Gastrocnemius medialis (tissue), 4 donors: ENCODE data around the gene ALG1L2. TPM values are rescaled to one million over a fixed set of nuclear protein-coding genes. Genes with fewer than 3 reads are reported as not detected.
"Not testable (repeated sequence)": the region's sequence is repeated elsewhere in the genome, so short reads cannot be mapped to it uniquely, and the experiment has no call there.

Source experiments
- ATAC-seq, 2 donors: fragments of 150-250 bp; one replicate each; pipeline ENCODE4 v1.9.1; 2016
- DNase-seq, 2 donors: peaks; one replicate each; pipeline ENCODE4 v3.0.0-alpha.2; 2019
- H3K27ac ChIP-seq, 4 donors: fragments of 200-600 bp; sonication (generic); 1 replicate in 1 of 4; 2 replicates in 3 of 4; pipeline ENCODE4 v1.5.1; 2016 to 2018; ENCODE audit warnings: mild to moderate bottlenecking in 2 of 4, moderate library complexity in 1 of 4
- H3K27me3 ChIP-seq, 3 donors: fragments of 200-600 bp; sonication (generic) in 2 of 3; 1 replicate in 1 of 3; 2 replicates in 2 of 3; pipeline versions ENCODE4 v1.5.1 to v1.6.0; 2016 to 2019; ENCODE audit warnings: mild to moderate bottlenecking in 1 of 3, moderate library complexity in 1 of 3
- H3K36me3 ChIP-seq, 2 donors: fragments of 200-600 bp; sonication (generic) in 1 of 2; one replicate each; pipeline ENCODE4 v1.5.1; 2017 to 2018
- H3K4me1 ChIP-seq, 2 donors: fragments of 200-600 bp; sonication (generic) in 1 of 2; one replicate each; pipeline ENCODE4 v1.5.1; 2016 to 2017; ENCODE audit warnings: mild to moderate bottlenecking in 2 of 2
- H3K4me3 ChIP-seq, 4 donors: fragments of 200-600 bp; sonication (generic) in 3 of 4; 1 replicate in 1 of 4; 2 replicates in 3 of 4; pipeline ENCODE4 v1.5.1; 2016 to 2019; ENCODE audit warnings: mild to moderate bottlenecking in 2 of 4
- H3K9me3 ChIP-seq, 3 donors: fragments of 200-600 bp; sonication (generic) in 2 of 3; 1 replicate in 1 of 3; 2 replicates in 2 of 3; pipeline ENCODE4 v1.5.1; 2016 to 2019
- CTCF ChIP-seq, 5 experiments: fragments of 450-650 bp in 3 of 5; fragments of 200-600 bp in 2 of 5; sonication (generic) in 2 of 5; IDR thresholded peaks in 4 of 5; conservative IDR thresholded peaks in 1 of 5; 1 replicate in 4 of 5; 2 replicates in 1 of 5; pipeline ENCODE4 v1.5.1; 2016 to 2019; ENCODE audit warnings: antibody characterized with exemption in 5 of 5, mild to moderate bottlenecking in 3 of 5, moderate library complexity in 3 of 5
- POLR2A ChIP-seq, 2 donors: fragments of 450-650 bp; IDR thresholded peaks; one replicate each; pipeline ENCODE4 v1.6.1; 2017; ENCODE audit warnings: antibody characterized with exemption in 2 of 2, mild to moderate bottlenecking in 2 of 2, moderate library complexity in 2 of 2
- in situ Hi-C, 4 donors: fragments of 200-750 bp; cut with MboI; loops; one replicate each; pipeline versions ENCODE4 v1.15.0 to v1.8.0; 2017; ENCODE audit warnings: low sequenced_read_pairs in 4 of 4
- intact Hi-C: fragments of 100-400 bp; cut with DNase I; formaldehyde crosslinking; loops from one replicate; pipeline ENCODE4 v1.15.1; 2023; ENCODE audit warnings: low total_unique reads
- total RNA-seq, 4 donors: library from RNA; depleted of rRNA; stranded (reverse); fragments of >200 nt; gene quantifications; one replicate each; pipeline versions ENCODE4 v1.1.0 to v1.2.3, GENCODE V29; 2016

The ALG1L2 gene
- total RNA-seq, 4 donors from 2014 or later = not detected

GRCh38 chr3:130117933-130118332 is 36.3 kb downstream of the ALG1L2 start:
- in situ Hi-C loops = no loop called here
- H3K27me3 ChIP-seq = no peaks in the 10 kb centered on the region
- H3K9me3 ChIP-seq = no peaks in the 10 kb centered on the region
- no peaks in the 10 kb centered on the region for H3K36me3 ChIP-seq
- no peak overlapping the region for H3K4me3 ChIP-seq
- no peaks in the 10 kb centered on the region for H3K4me1 ChIP-seq
- no peak for TF ChIP-seq POLR2A (IDR thresholded peaks at IDR 0.05)
- TF ChIP-seq CTCF (IDR thresholded peaks at IDR 0.05 in 4 of 5, conservative IDR thresholded peaks at IDR 0.05 in 1 of 5) = no peak
- H3K27ac ChIP-seq = no peak overlapping the region
- DNase-seq (no peak), ATAC-seq (no peak)
- intact Hi-C loops = no loop called here

DNA sequence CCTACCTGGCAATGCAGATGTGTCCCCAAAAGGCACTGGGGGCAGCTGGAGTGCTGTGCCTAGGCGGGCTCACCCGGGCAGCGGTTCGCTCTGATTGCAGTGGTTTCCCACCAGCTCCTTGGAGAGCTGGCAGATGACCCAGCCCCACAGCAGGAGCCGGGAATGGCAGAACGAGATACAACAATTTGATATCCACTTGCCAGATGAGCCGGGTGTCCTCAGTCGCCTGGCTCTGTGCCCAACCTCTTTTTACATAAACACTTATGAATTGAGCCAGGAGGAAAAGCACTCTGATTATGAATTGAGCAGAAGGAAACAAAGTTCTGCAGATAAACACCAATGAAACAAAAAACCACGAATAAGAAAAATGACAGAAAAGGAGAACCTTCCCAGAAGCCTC is 38.2 kb downstream of the ALG1L2 start:
- H3K9me3 ChIP-seq, H3K4me3 ChIP-seq, H3K27me3 ChIP-seq, ATAC-seq, H3K4me1 ChIP-seq, H3K36me3 ChIP-seq, DNase-seq, H3K27ac ChIP-seq, in situ Hi-C loops, intact Hi-C loops: not testable (repeated sequence)

- H3K9me3 ChIP-seq, H3K4me1 ChIP-seq, H3K4me3 ChIP-seq, intact Hi-C loops, H3K27ac ChIP-seq, DNase-seq, H3K27me3 ChIP-seq, ATAC-seq, in situ Hi-C loops, H3K36me3 ChIP-seq: not testable (repeated sequence)
Measured at GRCh38 chr3:130120291-130120690, 38.7 kb downstream of the ALG1L2 start.

DNA sequence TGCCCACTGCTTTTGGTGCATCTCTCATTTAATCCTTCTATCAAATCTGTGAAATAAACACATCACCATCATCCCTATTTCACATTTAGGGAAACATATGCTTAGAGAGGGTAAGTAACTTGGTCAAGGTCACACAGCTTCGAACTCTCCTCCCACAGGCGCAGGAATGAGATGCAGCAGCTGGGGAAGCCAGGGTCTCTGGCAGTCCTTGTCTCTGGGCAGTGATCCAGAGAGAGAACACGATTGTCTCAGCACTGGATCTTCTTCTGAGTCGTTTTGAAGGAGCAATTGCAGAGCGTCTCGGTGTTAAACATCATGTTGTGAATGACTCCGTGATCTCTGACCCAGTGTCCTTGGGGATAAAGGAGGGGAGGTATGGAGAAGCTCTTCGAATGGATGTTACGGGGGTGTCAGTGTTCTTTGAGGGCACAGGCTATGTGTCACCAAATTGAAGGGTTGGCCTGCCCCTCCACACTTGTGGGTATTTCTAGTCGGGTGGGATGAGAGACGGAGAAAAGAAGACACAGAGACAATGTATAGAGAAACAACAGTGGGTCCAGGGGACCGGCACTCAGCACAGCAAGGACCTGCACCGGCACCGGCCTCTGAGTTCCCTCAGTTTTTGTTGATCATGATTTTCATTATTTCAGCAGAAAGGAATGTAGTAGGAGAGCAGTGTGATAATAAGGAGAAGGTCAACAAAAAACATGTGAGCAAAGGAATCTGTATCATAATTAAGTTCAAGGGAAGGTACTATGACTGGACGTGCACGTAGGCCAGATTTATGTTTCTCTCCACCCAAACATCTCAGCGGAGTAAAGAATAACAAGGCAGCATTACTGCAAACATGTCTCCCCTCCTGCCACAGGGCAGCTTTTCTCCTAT is 41.5 kb downstream of the ALG1L2 start:
- DNase-seq, H3K27me3 ChIP-seq, H3K4me3 ChIP-seq, ATAC-seq, H3K36me3 ChIP-seq, H3K9me3 ChIP-seq, H3K27ac ChIP-seq, in situ Hi-C loops, H3K4me1 ChIP-seq, intact Hi-C loops: not testable (repeated sequence)

- H3K4me3 ChIP-seq, H3K4me1 ChIP-seq, H3K9me3 ChIP-seq, in situ Hi-C loops, H3K27ac ChIP-seq, DNase-seq, H3K27me3 ChIP-seq, H3K36me3 ChIP-seq, ATAC-seq, intact Hi-C loops: not testable (repeated sequence)
Measured at GRCh38 chr3:130125406-130125805, 43.8 kb downstream of the ALG1L2 start.

GRCh38 chr3:130136337-130136736 is 54.7 kb downstream of the ALG1L2 start:
- intact Hi-C loops, H3K4me1 ChIP-seq, H3K4me3 ChIP-seq, ATAC-seq, H3K36me3 ChIP-seq, DNase-seq, H3K27ac ChIP-seq, H3K9me3 ChIP-seq, H3K27me3 ChIP-seq, in situ Hi-C loops: not testable (repeated sequence)

DNA sequence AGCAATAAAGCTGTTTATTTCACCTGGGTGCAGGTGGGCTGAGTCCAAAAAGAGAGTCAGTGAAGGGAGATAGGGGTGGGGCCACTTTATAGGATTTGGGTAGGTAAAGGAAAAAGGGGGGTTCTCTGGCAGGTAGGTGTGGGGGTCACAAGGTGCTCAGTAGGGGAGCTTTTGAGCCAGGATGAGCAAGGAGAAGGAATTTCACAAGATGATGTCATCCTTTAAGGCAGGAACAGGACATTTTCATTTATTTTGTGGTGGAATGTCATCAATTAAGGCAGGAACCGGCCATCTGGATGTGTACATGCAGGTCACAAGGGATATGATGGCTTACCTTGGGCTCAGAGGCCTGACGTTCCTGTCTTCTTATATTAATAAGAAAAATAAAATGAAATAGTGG is 56.1 kb downstream of the ALG1L2 start:
- DNase-seq, intact Hi-C loops, H3K27ac ChIP-seq, H3K9me3 ChIP-seq, in situ Hi-C loops, H3K4me1 ChIP-seq, H3K4me3 ChIP-seq, ATAC-seq, H3K27me3 ChIP-seq, H3K36me3 ChIP-seq: not testable (repeated sequence)

- H3K27me3 ChIP-seq, H3K27ac ChIP-seq, ATAC-seq, DNase-seq, H3K9me3 ChIP-seq, H3K4me1 ChIP-seq, H3K4me3 ChIP-seq, H3K36me3 ChIP-seq, in situ Hi-C loops, intact Hi-C loops: not testable (repeated sequence)
Measured at GRCh38 chr3:130138992-130139391, 57.4 kb downstream of the ALG1L2 start.

DNA sequence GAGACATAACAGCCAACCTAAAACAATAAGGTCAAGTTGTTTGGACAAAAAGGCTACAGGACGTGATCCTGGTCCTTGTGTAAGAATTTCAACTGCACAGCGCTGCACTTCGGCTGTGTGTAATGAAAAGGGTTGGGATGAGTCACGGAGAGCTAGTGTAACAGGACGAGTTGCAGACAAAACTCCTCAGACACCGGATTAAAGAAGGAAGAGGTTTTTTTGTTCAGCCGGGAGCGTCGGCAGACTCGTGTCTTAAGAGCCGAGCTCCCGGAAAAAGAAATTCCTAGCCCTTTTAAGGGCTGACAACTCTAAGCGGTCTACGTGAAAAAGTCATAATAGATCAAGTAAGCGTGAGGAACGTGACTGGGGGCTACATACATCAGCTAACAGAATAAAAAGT is 59.1 kb downstream of the ALG1L2 start:
- H3K4me3 ChIP-seq, in situ Hi-C loops: not testable (repeated sequence)

DNA sequence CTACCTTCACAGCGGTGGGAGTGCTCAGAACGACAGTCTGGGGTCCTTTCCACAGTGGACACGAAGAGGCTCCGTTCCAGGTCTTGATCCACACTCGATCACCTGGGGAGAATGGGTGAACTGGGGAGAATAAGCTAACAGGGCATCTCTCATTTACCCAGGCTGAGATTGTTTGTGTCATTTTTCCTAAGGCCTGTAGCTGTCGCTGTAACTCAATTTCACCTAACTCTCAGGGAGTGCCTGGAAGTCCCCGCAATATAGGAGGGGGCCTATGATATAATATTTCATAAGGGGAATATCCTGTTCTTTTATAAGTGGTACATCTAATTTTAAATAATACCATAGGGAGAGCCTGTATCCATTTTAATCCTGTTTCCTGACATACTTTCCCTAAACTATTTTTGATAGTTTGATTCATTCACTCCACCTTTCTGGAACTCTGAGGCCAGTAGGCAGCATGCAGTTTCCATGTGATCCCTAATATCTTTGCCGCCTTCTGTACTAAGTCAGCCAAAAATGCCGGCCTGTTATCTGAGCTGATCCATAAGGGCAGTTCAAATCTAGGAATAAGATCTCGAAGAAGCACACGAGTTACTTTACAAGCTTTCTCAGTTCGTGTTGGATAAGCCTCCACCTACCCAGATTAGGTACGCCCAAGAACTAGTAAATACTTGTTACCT is 62.2 kb downstream of the ALG1L2 start:
- H3K4me3 ChIP-seq, H3K9me3 ChIP-seq, ATAC-seq, H3K27ac ChIP-seq, intact Hi-C loops, in situ Hi-C loops, DNase-seq, H3K27me3 ChIP-seq, H3K36me3 ChIP-seq, H3K4me1 ChIP-seq: not testable (repeated sequence)

More for the DNA sequence above, 59.1 kb downstream of the ALG1L2 start:
- ATAC-seq, H3K27me3 ChIP-seq, H3K4me1 ChIP-seq, intact Hi-C loops, H3K27ac ChIP-seq, H3K9me3 ChIP-seq, DNase-seq, H3K36me3 ChIP-seq: not testable (repeated sequence)

- H3K4me3 ChIP-seq, DNase-seq, H3K4me1 ChIP-seq, H3K27me3 ChIP-seq, H3K27ac ChIP-seq, in situ Hi-C loops, H3K9me3 ChIP-seq, ATAC-seq, intact Hi-C loops, H3K36me3 ChIP-seq: not testable (repeated sequence)
Measured at GRCh38 chr3:130144328-130144650, 62.7 kb downstream of the ALG1L2 start.
